Pancreas (tissue), 10 donors: ENCODE measurements around the gene CACNG3. TPM values are rescaled to one million over a fixed set of nuclear protein-coding genes. Genes with fewer than 3 reads are reported as not detected.
"Not testable (repeated sequence)": the region's sequence is repeated elsewhere in the genome, so short reads cannot be mapped to it uniquely, and the experiment has no call there.

ENCODE experiments used
- ATAC-seq, 4 donors: fragments of 200-7000 bp; cut with Tn5 transposase; one replicate each; pipeline versions ENCODE4 v1.8.0 to v1.9.1; 2020; ENCODE audit warnings: mild to moderate bottlenecking in 4 of 4, moderate library complexity in 4 of 4
- DNase-seq, 6 donors: peaks; one replicate each; pipeline ENCODE4 v3.0.0-alpha.2; 2020
- FAIRE-seq: peaks from 2 replicates; lab custom pipeline; 2012; peaks lifted over from hg19 to GRCh38; lab: Jason Lieb, UNC
- H3K27ac ChIP-seq, 4 donors: fragments of 200-600 bp; sonication (generic); 1 replicate in 3 of 4; 2 replicates in 1 of 4; pipeline versions ENCODE4 v1.5.0 to v1.8.0; 2020
- H3K27me3 ChIP-seq, 4 donors: fragments of 200-600 bp; one replicate each; pipeline ENCODE4 v1.8.0; 2021
- H3K36me3 ChIP-seq, 3 donors: fragments of 200-600 bp; sonication (generic) in 1 of 3; one replicate each; pipeline versions ENCODE4 v1.5.0 to v1.8.0; 2020 to 2021
- H3K4me1 ChIP-seq, 3 donors: fragments of 200-600 bp; one replicate each; pipeline ENCODE4 v1.8.0; 2021
- H3K4me3 ChIP-seq, 4 donors: fragments of 200-600 bp; sonication (generic) in 2 of 4; one replicate each; pipeline versions ENCODE4 v1.5.0 to v1.8.0; 2020 to 2021
- H3K9me3 ChIP-seq, 4 donors: fragments of 200-600 bp; one replicate each; pipeline ENCODE4 v1.8.0; 2021
- WGBS, 2 donors: extraction: QIAGEN DNeasy Blood & Tissue Kit; methylation state at CpG; one replicate each; pipeline ENCODE4 v1.1.7; 2013; 5-methylcytosine and 5-hydroxymethylcytosine counted together
- intact Hi-C, 3 donors: fragments of 100-400 bp; cut with DNase I; formaldehyde crosslinking; loops; one replicate each; pipeline versions ENCODE4 v1.11.1 to v1.14.2; 2022
- polyA plus RNA-seq, 2 donors: library from polyadenylated mRNA; stranded (reverse); fragments of 200-250 nt; gene quantifications; one replicate each; pipeline ENCODE4 v1.2.3, GENCODE V29; 2013
- total RNA-seq, 6 donors: library from RNA; stranded (reverse); fragmentation: NEBNext Ultra II Directional in 4 of 6; extraction: Animal tissue kit (Norgen Biotek cat#: 25700) in 4 of 6; gene quantifications; one replicate each; pipeline versions ENCODE4 v1.2.1 to v1.2.4, GENCODE V29; 2021 to 2023
- TF ChIP-seq, protein P1 (sequence below), 4 donors: fragments of 200-600 bp; sonication (generic) in 3 of 4; IDR thresholded peaks; one replicate each; pipeline versions ENCODE4 v1.5.0 to v1.8.0; 2021; ENCODE audit warnings: antibody characterized with exemption in 4 of 4
- donor health status: healthy with polysubstance abuse.
- donor health status: DM: no; HTN: no; CAD: no; lungs with moderate emphysema.
- donor health status: DM: no; HTN: no; CAD: no.
- donor health status: control.
- donor health status: control.
- donor health status: Bipolar disorder and iron deficiency.
- donor health status: DM: yes; HTN: yes; CAD: no.
- donor health status: DM: no; HTN: no; CAD: no.
- donor health status: DM: no; HTN: no; CAD: no.
- donor health status: DM: yes; HTN: yes; CAD: no.

The CACNG3 gene
- total and polyA plus RNA-seq, 8 donors = not detected

DNA sequence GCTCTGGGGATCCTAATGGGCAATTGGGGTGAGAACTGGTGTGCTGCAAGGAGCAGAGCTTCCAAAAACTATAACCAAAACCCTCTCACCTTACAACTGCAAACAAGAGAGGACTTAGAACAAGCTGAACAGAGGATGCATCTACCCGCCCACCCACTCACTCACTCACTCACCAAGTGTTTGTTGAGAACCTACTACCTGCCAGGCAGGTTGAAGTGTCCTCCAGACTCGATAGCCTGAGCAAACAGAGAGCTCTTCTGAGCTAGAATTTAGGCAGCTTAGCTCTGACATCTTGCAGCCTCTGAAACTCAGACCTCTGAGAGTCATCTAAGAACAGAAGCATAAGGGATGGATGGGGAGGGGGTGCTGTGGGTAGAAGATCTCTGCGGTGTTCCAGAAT, 41.2 kb downstream of the CACNG3 start:
- H3K27me3 ChIP-seq = no peaks in the 10 kb centered on the region
- H3K4me3 ChIP-seq = no peak overlapping the region
- ATAC-seq = no peak
- TF ChIP-seq, protein P1, sequence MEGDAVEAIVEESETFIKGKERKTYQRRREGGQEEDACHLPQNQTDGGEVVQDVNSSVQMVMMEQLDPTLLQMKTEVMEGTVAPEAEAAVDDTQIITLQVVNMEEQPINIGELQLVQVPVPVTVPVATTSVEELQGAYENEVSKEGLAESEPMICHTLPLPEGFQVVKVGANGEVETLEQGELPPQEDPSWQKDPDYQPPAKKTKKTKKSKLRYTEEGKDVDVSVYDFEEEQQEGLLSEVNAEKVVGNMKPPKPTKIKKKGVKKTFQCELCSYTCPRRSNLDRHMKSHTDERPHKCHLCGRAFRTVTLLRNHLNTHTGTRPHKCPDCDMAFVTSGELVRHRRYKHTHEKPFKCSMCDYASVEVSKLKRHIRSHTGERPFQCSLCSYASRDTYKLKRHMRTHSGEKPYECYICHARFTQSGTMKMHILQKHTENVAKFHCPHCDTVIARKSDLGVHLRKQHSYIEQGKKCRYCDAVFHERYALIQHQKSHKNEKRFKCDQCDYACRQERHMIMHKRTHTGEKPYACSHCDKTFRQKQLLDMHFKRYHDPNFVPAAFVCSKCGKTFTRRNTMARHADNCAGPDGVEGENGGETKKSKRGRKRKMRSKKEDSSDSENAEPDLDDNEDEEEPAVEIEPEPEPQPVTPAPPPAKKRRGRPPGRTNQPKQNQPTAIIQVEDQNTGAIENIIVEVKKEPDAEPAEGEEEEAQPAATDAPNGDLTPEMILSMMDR (IDR thresholded peaks at IDR 0.05) = no peak
- intact Hi-C loops = no loop called here
- WGBS, 2 donors = 31 to 33% methylated on average over 3 of the region's 3 CpGs
- DNase-seq = no peak
- H3K27ac ChIP-seq = no peak overlapping the region
- no peak for FAIRE-seq
- no peaks in the 10 kb centered on the region for H3K36me3 ChIP-seq
- H3K4me1 ChIP-seq = no peaks in the 10 kb centered on the region
- no peaks in the 10 kb centered on the region for H3K9me3 ChIP-seq

DNA sequence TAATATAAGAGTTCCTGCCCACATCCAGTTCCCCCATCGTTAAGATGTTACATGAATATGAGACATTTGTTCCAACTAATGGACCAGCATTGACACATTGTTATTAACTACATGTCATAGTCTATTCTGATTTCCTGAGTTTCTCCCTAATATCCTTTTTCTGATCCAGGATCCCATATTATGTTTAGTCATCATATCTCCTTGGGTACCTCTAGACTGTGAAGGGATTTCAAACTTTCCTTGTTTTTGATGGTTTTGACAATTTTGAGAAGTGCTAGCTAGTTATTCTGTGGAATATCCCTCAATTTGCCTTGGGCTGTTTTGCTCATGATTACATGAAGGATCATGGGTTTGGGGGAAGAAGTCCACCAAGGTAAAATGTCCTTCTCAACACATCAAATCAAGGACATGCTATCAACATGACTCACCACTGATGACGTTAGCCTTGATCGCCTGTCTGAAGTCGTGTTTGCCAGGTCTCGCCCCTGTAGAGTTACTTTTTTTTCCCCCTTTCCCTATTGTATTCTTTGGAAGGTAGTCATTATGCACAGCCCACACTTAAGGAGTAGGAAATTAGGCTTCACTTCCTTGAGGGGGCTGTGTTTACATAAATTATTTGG, 42.5 kb downstream of the CACNG3 start:
- WGBS, 2 donors = 58 to 71% methylated on average over 5 of the region's 5 CpGs
- ATAC-seq (no peak), FAIRE-seq (no peak), DNase-seq (no peak)
- Histone ChIP-seq H3K4me1 (no peaks in the 10 kb centered on the region), H3K9me3 (no peaks in the 10 kb centered on the region), H3K4me3 (no peak overlapping the region), H3K27me3 (peaks cover 0 to 3% (median 0%) of the 10 kb centered on the region in 4 donors), H3K27ac (no peak overlapping the region), H3K36me3 (no peaks in the 10 kb centered on the region)
- TF ChIP-seq, protein P1 (IDR thresholded peaks at IDR 0.05) = no peak
- intact Hi-C loops = no loop called here

DNA sequence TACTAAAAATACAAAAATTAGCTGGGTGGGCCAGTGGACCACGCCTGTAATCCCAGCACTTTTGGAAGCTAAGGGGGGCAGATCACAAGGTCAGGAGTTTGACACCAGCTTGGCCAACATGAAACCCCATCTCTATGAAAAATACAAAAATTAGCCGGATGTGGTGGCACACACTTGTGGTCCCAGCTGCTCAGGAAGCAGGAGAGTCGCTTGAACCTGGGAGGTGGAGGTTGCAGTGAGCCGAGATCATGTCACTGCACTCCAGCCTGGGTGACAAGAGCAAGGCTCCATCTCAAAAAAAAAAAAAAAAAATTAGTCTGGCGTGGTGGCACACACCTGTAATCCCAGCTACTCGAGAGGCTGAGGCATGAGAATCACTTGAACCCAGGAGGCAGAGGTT, 44.6 kb downstream of the CACNG3 start:
- ATAC-seq, intact Hi-C loops, H3K36me3 ChIP-seq, H3K4me3 ChIP-seq, H3K27me3 ChIP-seq, FAIRE-seq, H3K9me3 ChIP-seq, H3K4me1 ChIP-seq, H3K27ac ChIP-seq, DNase-seq: not testable (repeated sequence)
- WGBS, 2 donors = 67 to 74% methylated on average over 6 of the region's 6 CpGs

DNA sequence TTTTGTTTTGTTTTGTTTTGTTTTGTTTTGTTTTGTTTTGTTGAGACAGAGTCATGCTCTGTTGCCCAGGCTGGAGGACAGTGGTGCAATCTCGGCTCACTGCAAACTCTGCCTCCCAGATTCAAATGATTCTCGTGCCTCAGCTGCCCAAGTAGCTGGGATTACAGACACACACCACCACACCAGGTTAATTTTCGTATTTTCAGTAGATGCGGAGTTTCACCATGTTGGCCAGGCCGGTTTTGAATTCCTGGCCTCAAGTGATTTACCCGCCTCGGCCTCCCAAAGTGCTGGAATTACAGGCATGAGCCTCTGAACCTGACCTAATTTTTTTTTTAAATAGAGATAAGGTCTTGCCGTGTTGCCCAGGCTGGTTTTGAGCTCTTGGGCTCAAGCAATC, 46.5 kb downstream of the CACNG3 start:
- Histone ChIP-seq H3K4me3 (no peak overlapping the region), H3K27me3 (peaks cover 0 to 3% (median 0%) of the 10 kb centered on the region in 4 donors), H3K27ac (no peak overlapping the region), H3K4me1 (no peaks in the 10 kb centered on the region), H3K9me3 (no peaks in the 10 kb centered on the region), H3K36me3 (no peaks in the 10 kb centered on the region)
- DNase-seq (no peak), ATAC-seq (no peak), FAIRE-seq (no peak)
- 65 to 67% methylated on average over 8 of the region's 8 CpGs for WGBS, 2 donors
- intact Hi-C loops = no loop called here
- TF ChIP-seq, protein P1 (IDR thresholded peaks at IDR 0.05) = no peak

DNA sequence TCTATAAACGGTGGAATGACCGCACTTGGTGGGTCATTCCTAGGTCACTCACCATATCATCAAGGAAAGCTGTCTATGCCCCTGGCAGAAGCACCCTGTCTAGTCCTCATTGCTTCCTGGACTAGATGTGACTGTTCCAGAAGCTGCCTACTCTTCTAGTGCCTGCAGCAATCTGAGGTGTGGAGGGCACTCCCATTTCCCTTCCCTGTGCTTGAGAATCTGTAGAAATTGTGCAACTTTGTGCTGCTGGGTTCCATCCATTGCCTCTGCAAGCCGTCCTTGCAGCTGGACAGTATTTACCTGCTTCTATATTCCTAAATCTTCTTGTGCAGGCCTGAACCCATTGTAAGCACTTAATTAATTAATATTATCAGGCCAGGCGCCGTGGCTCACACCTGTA, 52.1 kb downstream of the CACNG3 start:
- no peak overlapping the region for H3K4me3 ChIP-seq
- H3K9me3 ChIP-seq = no peaks in the 10 kb centered on the region
- DNase-seq (no peak), FAIRE-seq (no peak), ATAC-seq (no peak)
- intact Hi-C loops = no loop called here
- peaks cover 0 to 7% (median 3%) of the 10 kb centered on the region in 4 donors for H3K27me3 ChIP-seq
- TF ChIP-seq, protein P1 (IDR thresholded peaks at IDR 0.05) = no peak
- H3K27ac ChIP-seq = no peak overlapping the region
- no peaks in the 10 kb centered on the region for H3K36me3 ChIP-seq
- WGBS, 2 donors = 60 to 67% methylated on average over 5 of the region's 5 CpGs
- no peaks in the 10 kb centered on the region for H3K4me1 ChIP-seq
